GM18508 (cell line): ENCODE data around the gene CYFIP1.
A peak's percentile ranks its signal among the peaks of the same experiment; 100 is the strongest.

Experiments
- ATAC-seq: cut with Tn5 transposase; IDR thresholded peaks from one replicate; pipeline ENCODE4 v1.9.1; 2021; ENCODE audit warnings: moderate number of reproducible peaks; ENCODE audit not compliant: insufficient read depth, unreplicated experiment

Gene CYFIP1

GRCh38 chr15:22951381-22952280 is 28.5 kb downstream of the CYFIP1 start:
- no peak for ATAC-seq

DNA sequence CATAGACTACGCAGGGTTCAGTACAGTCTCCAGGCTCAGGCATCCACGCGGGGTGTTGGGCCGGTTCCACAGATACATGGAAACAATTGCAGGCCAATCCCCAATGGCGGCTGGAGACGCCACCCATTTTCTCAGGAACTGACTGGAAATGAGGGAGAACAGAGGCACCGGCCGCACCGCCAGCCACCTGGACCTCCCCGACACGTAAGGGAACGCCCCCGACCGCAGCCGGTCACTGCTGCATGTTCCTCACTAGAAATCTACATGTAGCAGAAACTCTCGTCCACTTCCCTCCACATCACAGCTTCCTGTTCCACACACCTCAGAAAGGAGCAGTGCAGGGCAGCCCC is 29.2 kb downstream of the CYFIP1 start:
- no peak for ATAC-seq

GRCh38 chr15:22950256-22950990 is 29.7 kb downstream of the CYFIP1 start:
- ATAC-seq = no peak

GRCh38 chr15:22949074-22949547 is 31.1 kb downstream of the CYFIP1 start:
- ATAC-seq = no peak

- no peak for ATAC-seq
These were observed 32.1 kb downstream of the CYFIP1 start for GRCh38 chr15:22948056-22948455.

DNA sequence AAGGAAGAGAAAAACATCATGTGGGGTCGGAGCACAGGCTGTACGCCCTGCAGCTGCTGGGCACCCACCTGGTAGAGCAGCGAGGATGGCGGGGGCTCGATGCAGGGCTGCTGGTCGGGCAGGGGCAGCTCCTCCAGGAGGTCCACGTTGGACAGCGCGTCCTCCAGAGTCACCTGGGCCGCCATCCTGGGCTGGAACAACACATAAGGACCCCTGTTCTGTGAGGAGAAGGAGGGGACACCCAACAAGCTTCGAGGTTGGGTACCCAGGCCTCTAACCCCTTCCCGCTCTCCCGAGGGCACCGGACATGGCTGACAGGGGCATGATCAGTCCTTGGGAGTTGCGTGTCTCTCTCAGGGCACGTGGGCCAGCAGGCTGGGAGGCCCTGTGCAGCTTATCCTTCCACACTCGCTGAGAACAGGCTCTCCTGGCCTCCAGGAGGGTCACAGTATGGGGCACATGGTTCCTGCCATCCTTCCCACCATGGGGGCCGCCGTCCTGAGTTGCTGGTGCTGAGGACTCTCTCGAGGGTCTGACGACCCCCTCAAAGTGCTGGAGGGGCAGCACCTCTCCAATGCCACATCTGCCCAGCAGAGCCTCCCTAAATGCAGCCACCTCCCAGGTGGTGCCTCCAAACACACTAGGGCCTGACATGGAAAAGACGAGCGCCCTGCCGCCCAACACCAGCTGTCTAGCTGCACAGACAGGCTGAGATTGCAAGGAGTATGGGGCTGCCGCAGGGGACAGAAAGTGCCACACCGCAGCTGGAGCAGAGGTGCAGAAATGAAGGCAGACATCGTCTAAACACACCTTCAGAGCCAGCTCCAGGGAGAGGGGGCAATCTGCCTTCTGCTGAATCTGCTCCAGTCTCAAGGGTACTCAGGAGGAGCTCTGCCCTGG is 32.8 kb downstream of the CYFIP1 start:
- ATAC-seq = no peak

GRCh38 chr15:22945071-22945470 is 35.1 kb downstream of the CYFIP1 start:
- ATAC-seq = no peak

GRCh38 chr15:22944651-22945050 is 35.5 kb downstream of the CYFIP1 start:
- no peak for ATAC-seq

DNA sequence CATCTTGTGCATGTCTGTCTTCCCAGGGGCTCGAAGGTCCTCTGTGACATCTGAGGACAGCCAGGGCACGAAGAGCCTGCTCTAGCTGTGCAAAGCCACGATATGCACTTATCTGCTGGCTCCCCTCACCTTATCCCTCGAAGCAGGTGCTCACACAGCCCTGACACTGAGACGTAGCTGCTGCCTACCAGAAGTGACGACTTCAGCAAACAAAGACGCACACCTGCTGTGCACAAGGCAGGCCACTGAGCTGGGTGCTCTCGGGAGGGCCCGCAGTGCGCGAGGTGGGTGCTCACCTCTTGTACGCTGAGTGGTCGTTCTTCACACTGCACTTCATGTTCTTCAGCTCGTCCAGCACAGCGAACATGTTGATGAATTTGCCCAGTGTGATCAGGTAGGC is 37.3 kb downstream of the CYFIP1 start:
- no peak for ATAC-seq

DNA sequence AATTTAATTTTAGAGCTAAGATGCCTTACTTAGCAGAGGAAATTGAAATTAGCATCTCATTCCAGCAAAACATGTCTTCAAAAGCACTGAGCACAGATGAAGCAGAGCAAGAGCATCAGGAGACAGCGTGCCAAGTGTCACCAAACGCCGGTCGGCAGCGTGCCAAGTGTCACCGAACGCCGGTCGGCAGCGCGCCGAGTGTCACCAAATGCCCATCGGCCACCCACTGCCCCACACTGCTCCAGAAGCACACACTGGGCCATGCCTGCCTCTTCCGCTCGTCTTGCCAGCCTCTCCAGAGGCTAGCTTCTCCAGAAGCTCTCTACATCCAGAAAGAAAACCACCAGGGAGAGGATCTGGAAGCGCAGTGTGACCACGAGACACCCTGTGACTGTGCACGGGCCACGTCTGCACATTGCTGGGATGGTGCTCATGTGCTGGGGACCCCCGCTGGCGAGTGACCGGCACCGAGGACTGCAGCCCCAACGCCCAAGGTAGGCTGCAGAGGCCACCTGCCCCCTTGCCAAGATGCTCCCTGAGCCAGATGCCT is 37.8 kb downstream of the CYFIP1 start:
- no peak for ATAC-seq

DNA sequence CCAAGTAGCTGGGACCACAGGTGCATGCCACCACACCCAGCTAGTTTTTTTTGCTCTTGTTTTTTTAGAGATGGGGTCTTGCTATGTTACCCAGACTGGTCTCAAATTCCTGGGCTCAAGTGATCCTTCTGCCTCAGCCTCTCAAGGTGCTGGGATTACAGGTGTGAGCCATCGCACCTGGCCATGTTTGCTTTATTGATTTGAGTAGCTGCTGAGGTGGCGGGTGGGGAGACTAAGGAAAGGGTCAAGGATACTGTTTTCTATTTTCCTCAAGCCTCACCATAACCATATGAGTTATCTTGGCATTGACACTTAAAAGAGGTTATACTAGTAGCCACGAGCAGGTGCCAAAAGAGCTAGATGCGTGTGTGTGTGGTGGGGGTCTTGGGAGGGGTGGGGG is 39.0 kb downstream of the CYFIP1 start:
- ATAC-seq = no peak

GRCh38 chr15:22939652-22940061 is 40.5 kb downstream of the CYFIP1 start:
- no peak for ATAC-seq

DNA sequence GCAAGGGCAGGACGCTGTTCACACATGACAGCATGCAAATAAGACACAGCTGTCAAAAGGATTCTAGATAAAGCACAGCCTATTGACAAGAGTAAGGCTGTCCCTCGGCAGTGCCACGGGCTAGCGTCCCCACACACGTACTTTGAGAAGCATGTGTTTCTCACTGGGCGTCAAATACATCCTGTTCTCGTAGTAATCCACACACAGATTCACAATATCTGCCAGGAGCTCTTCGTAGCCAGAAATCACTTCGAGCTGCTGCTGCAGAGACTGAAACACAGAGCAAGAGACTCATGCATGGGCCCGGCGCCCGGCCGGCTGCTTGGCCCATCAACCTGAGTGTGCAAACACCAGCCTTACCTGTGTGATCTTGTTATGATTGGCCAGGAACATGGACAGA is 41.1 kb downstream of the CYFIP1 start:
- ATAC-seq = no peak

DNA sequence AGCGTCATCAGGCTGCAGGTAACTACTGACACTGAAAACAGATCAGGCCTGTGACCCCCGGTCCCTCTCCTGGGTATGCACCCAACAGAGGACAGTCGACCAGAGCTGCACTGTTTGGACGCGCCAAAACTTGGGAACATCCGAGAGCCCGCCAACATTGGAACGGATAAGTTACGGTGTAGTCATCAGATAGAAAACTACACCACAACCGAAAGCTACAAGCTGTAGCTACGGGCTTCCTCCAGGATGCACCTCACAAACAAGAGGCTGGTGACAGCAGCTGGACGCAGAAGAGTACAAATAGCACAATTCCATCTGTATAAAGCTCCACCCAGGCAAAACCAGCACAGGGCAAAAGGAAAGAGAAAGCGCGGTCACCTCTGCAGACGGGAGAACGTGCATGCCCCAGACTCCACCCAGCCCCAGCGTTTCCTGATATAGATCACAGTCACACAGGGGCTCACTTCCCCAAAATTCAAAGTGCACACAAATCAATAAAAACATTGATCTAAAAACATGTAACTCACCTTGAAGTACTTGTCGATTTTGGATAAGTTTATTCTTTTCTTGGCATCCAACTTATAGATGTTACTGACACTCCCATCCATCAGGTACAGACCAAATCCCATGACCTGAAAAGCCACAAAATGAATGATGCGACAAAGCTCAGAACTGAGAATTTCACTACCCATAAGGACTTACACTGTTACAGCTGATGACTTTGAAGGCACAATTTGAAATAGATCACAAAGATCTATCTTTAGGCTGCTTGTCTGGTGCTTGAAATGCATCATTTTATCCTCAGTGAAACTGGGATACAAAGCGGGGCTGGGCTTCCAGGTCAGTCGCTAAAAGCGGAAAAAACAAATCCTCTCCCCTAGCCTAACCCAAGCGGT is 43.3 kb downstream of the CYFIP1 start:
- ATAC-seq = peak; percentile 75

DNA sequence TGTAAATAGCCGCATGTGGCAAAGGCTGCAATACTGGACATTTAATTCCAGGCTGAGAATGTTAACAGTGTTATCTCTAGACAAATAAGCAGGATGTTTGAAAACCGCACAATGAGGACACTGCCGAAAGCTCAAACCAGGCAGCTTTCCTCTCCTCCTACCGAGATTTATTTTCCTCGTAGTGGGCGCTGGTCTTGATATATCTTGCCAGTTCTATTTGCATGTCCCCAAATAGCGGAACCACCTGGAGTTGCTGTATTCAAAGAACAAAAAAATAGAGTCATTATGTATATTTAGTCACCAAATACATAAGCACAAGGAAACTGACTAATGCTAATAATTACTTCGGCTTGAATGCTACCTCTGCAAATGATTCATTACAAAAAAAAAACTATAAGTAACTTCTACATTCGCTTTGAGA is 46.5 kb downstream of the CYFIP1 start:
- no peak for ATAC-seq

- no peak for ATAC-seq
These were observed 48.2 kb downstream of the CYFIP1 start for GRCh38 chr15:22931784-22932536.

DNA sequence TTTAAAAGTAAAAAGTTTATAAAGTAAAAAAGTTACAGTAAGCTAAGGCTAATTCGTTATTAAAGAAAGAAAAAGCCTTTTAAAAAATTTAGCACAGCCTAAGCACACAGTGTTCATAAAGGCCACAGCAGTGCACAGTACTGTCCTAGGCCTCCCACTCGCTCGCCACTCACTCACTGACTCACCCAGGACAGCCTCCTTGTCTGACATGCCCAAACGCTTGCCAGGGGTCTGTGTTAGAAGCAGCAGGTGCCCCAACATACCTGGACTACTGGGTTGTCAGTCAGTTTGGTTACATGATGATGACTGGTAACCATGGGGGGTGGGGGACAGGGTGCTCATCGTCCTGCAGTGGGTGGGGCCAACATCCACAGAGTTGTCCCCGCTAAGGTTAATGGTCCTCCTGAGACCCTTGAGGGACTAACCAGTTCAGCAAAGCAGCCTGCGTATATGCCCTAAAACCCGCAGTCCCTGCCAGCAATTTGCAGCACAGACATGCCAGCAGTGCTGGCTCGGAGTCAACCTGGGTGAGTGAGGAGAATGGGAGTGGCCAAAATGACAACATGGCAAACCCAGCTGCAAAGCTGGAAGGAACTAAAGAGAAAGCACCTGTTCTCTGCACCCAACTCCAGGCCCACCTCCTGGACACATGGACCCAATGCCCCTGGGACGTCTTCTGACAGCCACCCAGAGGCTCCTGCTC is 49.2 kb downstream of the CYFIP1 start:
- no peak for ATAC-seq

- ATAC-seq = no peak
These were observed 52.4 kb downstream of the CYFIP1 start for GRCh38 chr15:22927761-22928160.
